Skeletal muscle tissue (tissue), 4 donors: ENCODE measurements around the gene WDR86. TPM values are rescaled to one million over a fixed set of nuclear protein-coding genes. Genes with fewer than 3 reads are reported as not detected.

Experiments used
- H3K27ac ChIP-seq: one replicate; pipeline ENCODE4 v1.7.0; 2013; ENCODE audit warnings: mild to moderate bottlenecking, low read depth, low read length, inconsistent platforms
- H3K27me3 ChIP-seq, 3 donors: one replicate each; pipeline ENCODE4 v1.7.0; 2013; ENCODE audit warnings: low read length in 3 of 3; ENCODE audit not compliant: control insufficient read depth in 3 of 3, insufficient read depth in 3 of 3
- H3K36me3 ChIP-seq, 3 donors: one replicate each; pipeline ENCODE4 v1.7.0; 2013; ENCODE audit warnings: low read length in 3 of 3; ENCODE audit not compliant: control insufficient read depth in 3 of 3, insufficient read depth in 3 of 3
- H3K4me1 ChIP-seq, 3 donors: one replicate each; pipeline ENCODE4 v1.7.0; 2013; ENCODE audit warnings: low read length in 3 of 3, mild to moderate bottlenecking in 3 of 3; ENCODE audit not compliant: control insufficient read depth in 3 of 3, insufficient read depth in 3 of 3
- H3K4me3 ChIP-seq, 3 donors: one replicate each; pipeline ENCODE4 v1.7.0; 2013; ENCODE audit warnings: low read length in 3 of 3
- H3K9ac ChIP-seq, 3 donors: one replicate each; pipeline ENCODE4 v1.7.0; 2013; ENCODE audit warnings: low read length in 3 of 3, mild to moderate bottlenecking in 3 of 3, moderate library complexity in 2 of 3, low read depth in 1 of 3
- H3K9me3 ChIP-seq, 3 donors: one replicate each; pipeline ENCODE4 v1.7.0; 2013; ENCODE audit warnings: low read length in 3 of 3; ENCODE audit not compliant: control insufficient read depth in 3 of 3
- total RNA-seq: library from RNA; depleted of rRNA; stranded (reverse); fragments of >200 nt; gene quantifications from one replicate; pipeline ENCODE4 v1.2.3, GENCODE V29; 2014
- donor health status: Osteomylitis.

Gene WDR86
- total RNA-seq, 1 donor from 2014 or later: 4.7 TPM

DNA sequence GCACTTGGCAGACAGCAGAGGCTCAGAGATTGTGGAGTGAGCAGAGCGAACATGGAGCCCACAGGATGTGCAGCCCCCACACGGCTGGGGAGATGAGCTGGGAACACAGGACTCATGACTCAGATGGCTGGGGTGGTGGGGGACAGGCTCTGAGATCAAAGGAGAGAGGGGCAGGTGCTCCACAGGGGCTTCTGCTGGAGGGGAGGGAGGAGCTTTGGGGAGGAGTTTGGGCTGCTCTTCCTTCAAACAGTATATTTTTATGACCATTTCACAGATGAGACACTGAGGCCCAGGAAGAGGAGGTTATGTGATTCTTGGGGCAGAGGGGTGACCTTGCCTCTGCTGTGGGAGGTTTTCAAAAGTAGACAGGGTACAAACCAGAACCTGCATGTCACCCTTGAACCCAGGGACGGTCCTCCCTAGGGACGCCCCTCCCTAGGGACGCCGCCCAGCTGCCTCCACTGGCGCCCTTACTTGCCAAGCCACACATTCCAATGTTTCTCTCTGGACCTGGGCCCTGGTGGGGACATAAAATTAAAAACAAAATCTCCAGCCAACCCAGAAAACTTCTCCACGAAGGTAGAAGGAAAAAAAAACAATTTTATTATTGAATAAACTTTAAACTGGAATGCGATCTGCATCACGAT, 31.1 kb upstream of the WDR86 start:
- Histone ChIP-seq H3K4me3 (no peak overlapping the region), H3K27me3 (peaks cover 24 to 30% (median 29%) of the 10 kb centered on the region in 3 donors), H3K4me1 (peaks cover 0 to 8% (median 7%) of the 10 kb centered on the region in 3 donors), H3K9me3 (no peaks in the 10 kb centered on the region), H3K27ac (no peak overlapping the region), H3K9ac (no peak overlapping the region), H3K36me3 (no peaks in the 10 kb centered on the region)

DNA sequence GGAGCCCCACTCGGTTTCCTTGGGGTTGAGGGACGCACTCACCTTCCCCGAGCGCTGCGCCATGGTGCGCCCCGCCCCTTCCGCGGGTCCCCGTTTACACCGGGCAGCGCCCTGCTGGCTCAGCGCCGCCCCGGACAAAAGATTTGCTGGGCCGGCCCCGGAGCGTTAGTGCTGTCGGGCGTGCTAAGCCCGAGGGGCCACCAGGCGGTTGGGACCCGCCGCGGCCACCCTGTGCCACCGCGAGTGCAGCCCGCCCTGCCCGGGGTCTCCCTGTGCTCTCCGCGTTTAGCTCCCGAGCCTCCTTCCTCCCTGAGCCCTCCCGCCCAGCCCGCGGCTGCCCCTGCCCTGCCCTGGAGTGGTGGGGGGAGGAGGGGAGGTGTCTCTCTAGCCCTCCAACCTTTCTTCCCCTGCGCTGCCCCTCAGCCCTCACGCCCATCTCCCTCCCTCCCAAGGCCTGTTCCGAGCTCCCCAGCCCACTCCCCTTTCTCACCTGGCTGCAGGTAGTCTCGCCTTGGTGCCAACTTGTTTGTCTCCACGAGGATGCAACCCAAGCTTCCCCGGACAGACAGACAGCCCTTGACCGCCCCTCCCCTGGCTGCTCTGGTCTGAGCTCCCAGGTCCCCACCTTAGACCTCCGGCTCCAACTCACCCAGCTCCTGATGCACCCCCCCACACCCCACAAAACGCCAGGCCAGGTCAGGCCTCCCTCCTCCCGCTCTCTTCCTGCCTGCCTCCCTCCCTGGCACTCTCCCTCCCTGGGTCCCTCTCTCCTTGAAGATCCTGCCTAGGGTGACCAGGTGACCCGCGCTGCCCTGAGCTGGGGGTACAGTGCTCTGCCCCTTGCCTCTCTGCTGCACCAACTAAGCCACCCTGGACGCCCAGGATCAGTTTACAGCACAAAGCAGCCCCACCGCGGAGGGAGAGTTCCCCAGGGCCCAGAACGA, 30.3 kb upstream of the WDR86 start, which contains the start of gene CRYGN:
Gene CRYGN, minus strand, starts transcription at position 287 of the 944 bp plus-strand sequence. Its CDS starts 224 bp downstream, at position 63.
- Histone ChIP-seq H3K4me3 (no peak within 1 kb of the TSS), H3K9ac (peak within 1 kb of the TSS in 1 of 3 donors; percentile 25), H3K27ac (no peak within 1 kb of the TSS), H3K27me3 (peaks cover 24 to 30% (median 29%) of the 10 kb centered on the region in 3 donors), H3K9me3 (no peaks in the 10 kb centered on the region), H3K36me3 (no peaks in the 10 kb centered on the region), H3K4me1 (peaks cover 0 to 8% (median 7%) of the 10 kb centered on the region in 3 donors)

DNA sequence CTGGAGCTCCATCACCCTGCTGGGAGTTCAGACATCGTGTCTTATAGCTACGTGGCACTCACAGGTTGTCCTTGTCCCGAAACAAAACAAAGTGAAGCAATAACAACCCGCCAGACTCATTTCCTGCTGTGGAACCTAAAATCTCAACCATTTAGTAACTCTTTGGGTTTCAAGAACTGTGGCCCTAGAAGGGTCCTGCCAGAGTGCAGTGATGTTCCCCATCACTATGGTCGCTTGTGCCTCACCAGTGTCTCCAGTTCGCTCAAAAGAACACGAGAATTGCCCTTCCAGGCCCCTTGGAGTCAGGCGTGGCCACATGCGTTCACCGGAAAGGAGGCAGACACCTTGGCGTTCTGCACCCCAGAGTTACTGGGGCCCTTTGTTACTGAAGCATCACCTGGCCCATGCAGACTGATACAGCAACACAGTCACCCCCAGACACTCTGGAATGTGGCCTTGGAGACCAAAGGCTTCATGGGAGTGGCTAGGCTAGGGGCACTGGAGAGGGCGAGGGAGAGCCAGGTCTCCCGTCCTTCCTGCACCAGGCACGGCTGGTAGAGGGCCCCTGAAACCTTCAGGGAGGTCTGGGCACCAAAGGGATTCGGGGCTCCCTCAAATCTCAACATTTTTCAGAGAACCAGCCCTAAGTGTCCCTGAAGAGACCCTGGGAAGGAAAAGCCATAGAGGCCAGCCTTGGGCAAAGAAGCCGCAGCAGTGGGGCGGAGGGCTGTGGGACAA, 29.2 kb upstream of the WDR86 start:
- H3K27me3 ChIP-seq: peaks cover 24 to 30% (median 29%) of the 10 kb centered on the region in 3 donors

DNA sequence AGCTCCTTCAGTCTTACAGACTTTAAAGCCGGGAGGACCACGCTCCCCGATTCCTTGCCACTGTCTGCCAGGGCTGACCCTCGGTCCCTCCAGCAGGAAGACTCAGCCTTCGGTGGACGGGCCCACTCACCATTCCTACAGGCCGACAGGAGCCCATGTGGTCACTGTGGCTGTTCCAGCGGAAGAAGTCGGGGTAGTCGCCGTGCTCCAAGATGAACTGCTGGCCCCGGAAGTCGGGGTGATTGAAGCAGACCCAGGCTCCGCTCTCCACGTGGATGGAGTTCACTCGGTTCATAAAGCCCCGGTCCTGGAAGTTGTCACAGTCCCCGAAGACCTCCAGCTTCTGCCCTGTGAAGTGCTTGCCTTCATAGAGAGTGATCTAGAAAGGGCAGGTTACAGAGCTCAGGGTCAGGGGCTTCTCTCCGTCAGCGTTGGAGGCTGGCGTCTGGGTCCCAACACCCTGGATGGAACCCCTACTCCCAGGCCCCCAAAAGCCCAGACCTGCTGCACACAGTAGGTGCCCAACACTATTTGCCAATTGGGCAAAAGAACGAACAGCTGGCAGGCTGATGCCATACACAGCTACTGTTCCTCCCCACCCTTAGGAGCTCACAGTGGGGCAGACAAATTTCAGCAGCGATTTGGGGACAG, 28.2 kb upstream of the WDR86 start:
- no peak overlapping the region for H3K27ac ChIP-seq
- H3K27me3 ChIP-seq: peaks cover 24 to 35% (median 33%) of the 10 kb centered on the region in 3 donors
- no peak overlapping the region for H3K9ac ChIP-seq
- H3K4me1 ChIP-seq: peaks cover 0 to 8% (median 7%) of the 10 kb centered on the region in 3 donors
- H3K9me3 ChIP-seq: no peaks in the 10 kb centered on the region
- H3K4me3 ChIP-seq: no peak overlapping the region
- H3K36me3 ChIP-seq: no peaks in the 10 kb centered on the region

More for the DNA sequence above, 29.2 kb upstream of the WDR86 start:
- Histone ChIP-seq H3K9ac (no peak overlapping the region), H3K36me3 (no peaks in the 10 kb centered on the region), H3K4me1 (peaks cover 0 to 8% (median 7%) of the 10 kb centered on the region in 3 donors), H3K4me3 (no peak overlapping the region), H3K27ac (no peak overlapping the region), H3K9me3 (no peaks in the 10 kb centered on the region)

DNA sequence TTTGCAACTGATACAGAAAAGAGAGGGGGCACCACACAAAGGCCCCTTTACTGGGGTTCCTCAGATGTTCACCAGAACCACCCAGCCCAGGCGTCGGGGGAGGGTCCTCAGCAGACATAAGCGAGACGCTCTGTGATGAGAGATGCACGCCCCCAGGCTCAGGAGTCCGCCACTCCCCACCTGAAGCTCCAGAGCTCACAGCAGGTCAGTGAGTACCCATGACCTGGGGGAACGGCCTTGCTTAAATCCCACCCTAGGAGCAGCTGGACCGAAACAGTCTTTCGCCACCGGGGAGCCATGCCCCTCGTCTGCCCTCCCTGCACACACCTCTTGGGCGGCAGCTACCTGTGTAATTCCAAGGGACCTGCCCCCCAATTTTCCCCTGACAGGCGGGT, 27.3 kb upstream of the WDR86 start:
- Histone ChIP-seq H3K9me3 (no peaks in the 10 kb centered on the region), H3K27me3 (peaks cover 24 to 38% (median 33%) of the 10 kb centered on the region in 3 donors), H3K4me3 (no peak overlapping the region), H3K36me3 (no peaks in the 10 kb centered on the region), H3K4me1 (peaks cover 0 to 8% (median 7%) of the 10 kb centered on the region in 3 donors), H3K9ac (no peak overlapping the region), H3K27ac (no peak overlapping the region)

DNA sequence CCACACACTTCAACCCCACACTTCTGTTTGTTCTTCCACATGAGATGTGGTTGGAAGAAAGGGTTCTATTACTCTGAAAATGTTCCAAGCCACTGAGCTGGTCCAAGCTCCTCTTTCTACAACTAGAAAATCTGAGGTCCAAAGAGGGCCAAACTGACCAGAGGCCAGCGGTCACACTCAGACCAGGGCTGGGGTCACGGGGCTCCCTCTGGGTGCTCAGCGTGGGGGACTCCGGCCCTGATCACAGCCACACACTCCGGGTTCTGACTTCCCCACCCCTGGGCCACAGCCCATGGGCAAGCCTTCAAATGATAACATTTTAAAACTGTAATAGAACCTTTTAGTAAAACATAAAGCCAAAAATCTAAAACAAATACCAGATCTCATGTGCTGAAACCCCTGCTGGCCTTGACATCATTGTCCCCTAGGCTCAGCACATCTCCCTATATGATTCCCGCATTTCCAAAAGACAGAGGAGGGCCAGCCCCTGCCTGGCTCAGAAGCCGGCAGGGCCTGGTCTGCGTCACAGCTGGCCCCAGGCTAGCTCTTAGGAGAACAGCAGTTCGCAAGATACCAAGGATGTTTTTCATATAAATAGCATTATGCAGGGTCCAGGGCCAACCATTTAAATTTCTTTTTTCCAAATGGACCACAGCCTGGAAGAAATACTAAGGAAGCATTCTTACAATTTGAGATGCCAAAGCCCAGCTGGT, 26.8 kb upstream of the WDR86 start:
- Histone ChIP-seq H3K27ac (peak overlapping the region; percentile 58), H3K9ac (no peak overlapping the region)

DNA sequence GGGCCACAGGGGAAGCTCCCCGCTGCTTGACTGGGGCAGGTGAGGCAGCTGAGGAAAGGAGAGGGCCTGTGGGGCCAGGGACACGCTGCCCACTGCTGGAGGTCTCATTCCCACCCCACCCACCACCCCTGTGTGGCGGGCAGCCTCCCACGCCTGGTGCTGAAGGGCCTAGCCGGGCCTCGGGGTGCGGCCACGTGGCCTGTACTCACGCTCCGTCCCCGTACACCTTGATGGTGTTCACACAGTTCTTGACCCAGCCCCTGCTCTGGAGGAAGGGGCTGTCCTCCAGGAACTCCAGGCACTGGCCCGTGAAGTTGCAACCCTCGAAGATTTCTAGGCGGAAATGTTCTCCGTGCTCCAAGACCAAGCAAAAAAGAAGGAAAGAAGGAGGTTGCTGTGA, 26.1 kb upstream of the WDR86 start:
- no peak overlapping the region for H3K9ac ChIP-seq
- H3K36me3 ChIP-seq: no peaks in the 10 kb centered on the region
- H3K9me3 ChIP-seq: no peaks in the 10 kb centered on the region
- peak overlapping the region; percentile 58 for H3K27ac ChIP-seq
- no peak overlapping the region for H3K4me3 ChIP-seq
- H3K27me3 ChIP-seq: peaks cover 24 to 38% (median 33%) of the 10 kb centered on the region in 3 donors
- H3K4me1 ChIP-seq: peaks cover 0 to 7% (median 7%) of the 10 kb centered on the region in 3 donors

More for the DNA sequence above, 26.8 kb upstream of the WDR86 start:
- Histone ChIP-seq H3K27me3 (peaks cover 24 to 38% (median 33%) of the 10 kb centered on the region in 3 donors), H3K36me3 (no peaks in the 10 kb centered on the region), H3K9me3 (no peaks in the 10 kb centered on the region), H3K4me1 (peaks cover 0 to 8% (median 7%) of the 10 kb centered on the region in 3 donors), H3K4me3 (no peak overlapping the region)

DNA sequence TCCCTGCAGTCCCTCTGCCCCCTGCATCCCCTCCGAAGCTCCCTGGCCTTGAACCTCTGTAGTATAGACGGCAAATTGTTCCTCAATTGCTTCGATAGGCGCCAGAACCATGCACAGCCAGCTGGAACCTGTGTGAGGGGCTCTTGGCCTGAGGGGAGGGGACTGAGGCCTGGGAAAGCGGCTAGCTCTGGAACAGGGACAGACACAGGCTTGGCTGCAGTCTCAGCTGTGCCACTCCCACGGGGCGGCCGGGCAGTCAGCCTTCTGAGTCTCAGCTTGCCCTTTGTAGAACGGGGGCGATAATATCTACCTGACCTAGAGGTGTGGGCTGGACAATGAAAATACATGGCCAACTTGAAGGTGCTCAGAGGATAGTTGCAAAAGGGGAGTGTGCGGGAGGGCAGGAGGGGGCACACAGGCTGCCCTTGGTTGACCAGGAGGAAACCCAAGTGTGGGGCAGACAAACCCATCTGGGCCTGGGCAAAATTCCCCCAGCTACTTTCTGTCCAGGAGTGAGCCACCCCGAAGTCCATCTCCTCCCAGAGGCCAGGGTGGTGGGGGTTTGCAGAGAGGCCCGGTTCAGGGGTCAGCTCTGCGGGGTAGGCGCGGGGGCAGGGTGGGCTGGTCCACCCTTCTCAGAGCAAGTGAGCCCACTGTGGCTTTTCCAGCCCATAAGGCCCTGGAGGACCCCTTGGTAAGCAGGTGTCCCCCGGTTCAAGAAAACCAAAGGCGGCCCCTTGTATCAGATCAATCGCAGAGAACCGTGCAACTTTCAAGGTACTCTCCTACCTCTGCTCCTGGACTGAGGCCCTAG, 25.5 kb upstream of the WDR86 start:
- H3K9me3 ChIP-seq: no peaks in the 10 kb centered on the region
- H3K36me3 ChIP-seq: no peaks in the 10 kb centered on the region
- H3K9ac ChIP-seq: no peak overlapping the region
- H3K27ac ChIP-seq: no peak overlapping the region
- H3K4me1 ChIP-seq: peaks cover 0 to 4% (median under 1%) of the 10 kb centered on the region in 3 donors
- peaks cover 23 to 32% (median 28%) of the 10 kb centered on the region in 3 donors for H3K27me3 ChIP-seq
- H3K4me3 ChIP-seq: no peak overlapping the region
